Liver (tissue), 9 donors: Measurements from ENCODE around the gene MTMR2. TPM values are rescaled to one million over a fixed set of nuclear protein-coding genes. Genes with fewer than 3 reads are reported as not detected.

Experiments
- DNase-seq: peaks from one replicate; pipeline ENCODE4 v3.0.0-alpha.2; 2017; ENCODE audit warnings: low spot score
- H3K27ac ChIP-seq, 2 donors: one replicate each; pipeline ENCODE4 v1.7.0; 2013; ENCODE audit warnings: inconsistent platforms in 2 of 2, low read length in 2 of 2, control low read depth in 1 of 2, low read depth in 1 of 2, mild to moderate bottlenecking in 1 of 2
- H3K27me3 ChIP-seq, 4 donors: one replicate each; pipeline versions ENCODE4 v1.6.1 to v1.7.0; 2013; ENCODE audit warnings: low read length in 3 of 4, inconsistent platforms in 1 of 4, mild to moderate bottlenecking in 1 of 4, moderate library complexity in 1 of 4; ENCODE audit not compliant: control insufficient read depth in 4 of 4, insufficient read depth in 4 of 4
- H3K36me3 ChIP-seq, 4 donors: one replicate each; pipeline versions ENCODE4 v1.6.1 to v1.7.0; 2013; ENCODE audit warnings: low read length in 3 of 4, mild to moderate bottlenecking in 3 of 4, low read depth in 1 of 4, moderate library complexity in 1 of 4; ENCODE audit not compliant: control insufficient read depth in 4 of 4, insufficient read depth in 3 of 4
- H3K4me1 ChIP-seq, 4 donors: one replicate each; pipeline versions ENCODE4 v1.6.1 to v1.7.0; 2013; ENCODE audit warnings: low read length in 3 of 4, mild to moderate bottlenecking in 3 of 4, moderate library complexity in 1 of 4; ENCODE audit not compliant: control insufficient read depth in 4 of 4, insufficient read depth in 4 of 4
- H3K4me3 ChIP-seq, 3 donors: one replicate each; pipeline versions ENCODE4 v1.6.1 to v1.7.0; 2013; ENCODE audit warnings: low read length in 3 of 3, control low read depth in 1 of 3, low read depth in 1 of 3, mild to moderate bottlenecking in 1 of 3
- H3K9ac ChIP-seq, 2 donors: one replicate each; pipeline ENCODE4 v1.7.0; 2013; ENCODE audit warnings: low read length in 2 of 2, mild to moderate bottlenecking in 2 of 2, moderate library complexity in 2 of 2, control low read depth in 1 of 2, low read depth in 1 of 2
- H3K9me3 ChIP-seq, 4 donors: one replicate each; pipeline versions ENCODE4 v1.6.1 to v1.7.0; 2013; ENCODE audit warnings: low read length in 3 of 4; ENCODE audit not compliant: control insufficient read depth in 4 of 4
- EGR1 ChIP-seq, 2 donors: IDR thresholded peaks; 2 replicates each; pipeline ENCODE4 v1.6.1; 2016 to 2018; ENCODE audit warnings: antibody characterized with exemption in 2 of 2, low read depth in 2 of 2
- FOXA1 ChIP-seq: IDR thresholded peaks from 2 replicates; pipeline ENCODE4 v1.6.1; 2016; ENCODE audit warnings: antibody characterized with exemption
- FOXA2 ChIP-seq: IDR thresholded peaks from 2 replicates; pipeline ENCODE4 v1.6.1; 2016; ENCODE audit warnings: antibody characterized with exemption
- GABPA ChIP-seq, 2 donors: IDR thresholded peaks in 1 of 2; conservative IDR thresholded peaks in 1 of 2; 2 replicates each; pipeline ENCODE4 v1.6.1; 2016; ENCODE audit warnings: antibody characterized with exemption in 2 of 2, mild to moderate bottlenecking in 1 of 2, moderate library complexity in 1 of 2
- HNF4A ChIP-seq, 2 donors: conservative IDR thresholded peaks; 2 replicates each; pipeline ENCODE4 v1.6.1; 2016; ENCODE audit warnings: antibody characterized with exemption in 2 of 2, mild to moderate bottlenecking in 2 of 2
- HNF4G ChIP-seq: IDR thresholded peaks from 2 replicates; pipeline ENCODE4 v1.6.1; 2016; ENCODE audit warnings: antibody characterized with exemption
- JUND ChIP-seq, 2 donors: IDR thresholded peaks; 2 replicates each; pipeline ENCODE4 v1.6.1; 2016; ENCODE audit warnings: antibody characterized with exemption in 2 of 2
- NR2F2 ChIP-seq: IDR thresholded peaks from 2 replicates; pipeline ENCODE4 v1.6.1; 2016; ENCODE audit warnings: antibody characterized with exemption
- RAD21 ChIP-seq, 2 donors: IDR thresholded peaks; 2 replicates each; pipeline ENCODE4 v1.6.1; 2016; ENCODE audit warnings: antibody characterized with exemption in 2 of 2, mild to moderate bottlenecking in 2 of 2
- RXRA ChIP-seq, 2 donors: IDR thresholded peaks; 2 replicates each; pipeline ENCODE4 v1.6.1; 2017 to 2018; ENCODE audit warnings: antibody characterized with exemption in 2 of 2, mild to moderate bottlenecking in 1 of 2
- SP1 ChIP-seq: IDR thresholded peaks from 2 replicates; pipeline ENCODE4 v1.6.1; 2018; ENCODE audit warnings: antibody characterized with exemption, mild to moderate bottlenecking
- TAF1 ChIP-seq: conservative IDR thresholded peaks from 2 replicates; pipeline ENCODE4 v1.6.1; 2016; ENCODE audit warnings: antibody characterized with exemption, mild to moderate bottlenecking
- YY1 ChIP-seq: IDR thresholded peaks from 2 replicates; pipeline ENCODE4 v1.6.1; 2016; ENCODE audit warnings: antibody characterized with exemption, mild to moderate bottlenecking
- WGBS: extraction: QIAGEN DNeasy Blood & Tissue Kit; methylation state at CpG from one replicate; pipeline ENCODE4 v1.1.7; 2013; 5-methylcytosine and 5-hydroxymethylcytosine counted together
- polyA plus RNA-seq, 2 donors: library from polyadenylated mRNA; stranded (reverse) in 1 of 2; unstranded in 1 of 2; fragments of 200-250 nt in 1 of 2; fragments of >200 nt in 1 of 2; fragmentation: Nextera tagmentation in 1 of 2; extraction: Ambion mirVana in 1 of 2; gene quantifications; one replicate each; pipeline versions ENCODE4 v1.2.1 to v1.2.3, GENCODE V29; 2013 to 2015
- total RNA-seq, 2 donors: library from RNA; depleted of rRNA; stranded (reverse); fragments of >200 nt; gene quantifications; one replicate each; pipeline ENCODE4 v1.2.3, GENCODE V29; 2014
- TF ChIP-seq, protein P1 (sequence below): IDR thresholded peaks from 2 replicates; pipeline ENCODE4 v1.6.1; 2016; ENCODE audit warnings: antibody characterized with exemption
- TF ChIP-seq, protein P2 (sequence below): fragments of 150-350 bp; IDR thresholded peaks from 2 replicates; pipeline ENCODE4 v1.5.1; 2017; ENCODE audit warnings: improper control_type of control experiment, low read depth, low read length; ENCODE audit not compliant: missing input control
- TF ChIP-seq, protein P3 (sequence below): IDR thresholded peaks from 2 replicates; pipeline ENCODE4 v1.6.1; 2016; ENCODE audit warnings: antibody characterized with exemption
- TF ChIP-seq, protein P4 (sequence below): IDR thresholded peaks from 2 replicates; pipeline ENCODE4 v1.6.1; 2016; ENCODE audit warnings: antibody characterized with exemption
- donor health status: healthy.
- donor health status: healthy.
- donor health status: healthy.
- donor health status: healthy.
- donor health status: healthy.

MTMR2 gene
- total and polyA plus RNA-seq, 4 donors: 2.0 to 9.5 (median 3.1) TPM

DNA sequence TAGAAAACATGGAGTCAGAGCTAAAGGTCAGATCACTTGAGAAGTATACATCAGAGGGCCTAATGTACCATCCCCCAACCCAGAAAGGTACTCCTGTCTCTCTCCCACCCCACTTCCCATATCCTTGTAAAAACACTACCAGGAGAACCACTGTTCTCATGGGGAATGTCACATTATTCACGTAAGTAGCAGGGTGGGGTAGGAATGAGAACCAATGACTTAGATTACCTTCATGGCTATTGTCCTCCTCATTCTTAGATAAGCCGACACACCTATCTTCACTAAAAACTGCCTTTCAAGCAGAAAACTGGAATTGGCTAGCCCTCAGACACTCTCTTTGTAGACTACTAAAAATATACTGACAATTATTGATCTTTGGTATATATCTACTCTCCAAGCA, 70.0 kb downstream of the MTMR2 start:
- H3K27me3 ChIP-seq: no peaks in the 10 kb centered on the region
- TF ChIP-seq EGR1 (IDR thresholded peaks at IDR 0.05; ENCODE audit: low read depth in 2 of 2): no peak
- TF ChIP-seq, protein P1, sequence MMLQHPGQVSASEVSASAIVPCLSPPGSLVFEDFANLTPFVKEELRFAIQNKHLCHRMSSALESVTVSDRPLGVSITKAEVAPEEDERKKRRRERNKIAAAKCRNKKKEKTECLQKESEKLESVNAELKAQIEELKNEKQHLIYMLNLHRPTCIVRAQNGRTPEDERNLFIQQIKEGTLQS: no peak
- TF ChIP-seq GABPA (IDR thresholded peaks at IDR 0.05 in 1 of 2, conservative IDR thresholded peaks at IDR 0.05 in 1 of 2): no peak
- TF ChIP-seq RXRA (IDR thresholded peaks at IDR 0.05): no peak
- no peak for TF ChIP-seq YY1
- TF ChIP-seq, protein P2, sequence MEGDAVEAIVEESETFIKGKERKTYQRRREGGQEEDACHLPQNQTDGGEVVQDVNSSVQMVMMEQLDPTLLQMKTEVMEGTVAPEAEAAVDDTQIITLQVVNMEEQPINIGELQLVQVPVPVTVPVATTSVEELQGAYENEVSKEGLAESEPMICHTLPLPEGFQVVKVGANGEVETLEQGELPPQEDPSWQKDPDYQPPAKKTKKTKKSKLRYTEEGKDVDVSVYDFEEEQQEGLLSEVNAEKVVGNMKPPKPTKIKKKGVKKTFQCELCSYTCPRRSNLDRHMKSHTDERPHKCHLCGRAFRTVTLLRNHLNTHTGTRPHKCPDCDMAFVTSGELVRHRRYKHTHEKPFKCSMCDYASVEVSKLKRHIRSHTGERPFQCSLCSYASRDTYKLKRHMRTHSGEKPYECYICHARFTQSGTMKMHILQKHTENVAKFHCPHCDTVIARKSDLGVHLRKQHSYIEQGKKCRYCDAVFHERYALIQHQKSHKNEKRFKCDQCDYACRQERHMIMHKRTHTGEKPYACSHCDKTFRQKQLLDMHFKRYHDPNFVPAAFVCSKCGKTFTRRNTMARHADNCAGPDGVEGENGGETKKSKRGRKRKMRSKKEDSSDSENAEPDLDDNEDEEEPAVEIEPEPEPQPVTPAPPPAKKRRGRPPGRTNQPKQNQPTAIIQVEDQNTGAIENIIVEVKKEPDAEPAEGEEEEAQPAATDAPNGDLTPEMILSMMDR: no peak
- TF ChIP-seq SP1: no peak
- H3K9me3 ChIP-seq: no peaks in the 10 kb centered on the region
- H3K9ac ChIP-seq: no peak overlapping the region
- WGBS: 93% methylated on average over 2 of the region's 2 CpGs
- H3K4me1 ChIP-seq: no peaks in the 10 kb centered on the region
- H3K36me3 ChIP-seq: peaks cover 0 to 7% (median 2%) of the 10 kb centered on the region in 4 donors
- no peak for DNase-seq
- H3K27ac ChIP-seq: no peak overlapping the region
- H3K4me3 ChIP-seq: no peak overlapping the region

DNA sequence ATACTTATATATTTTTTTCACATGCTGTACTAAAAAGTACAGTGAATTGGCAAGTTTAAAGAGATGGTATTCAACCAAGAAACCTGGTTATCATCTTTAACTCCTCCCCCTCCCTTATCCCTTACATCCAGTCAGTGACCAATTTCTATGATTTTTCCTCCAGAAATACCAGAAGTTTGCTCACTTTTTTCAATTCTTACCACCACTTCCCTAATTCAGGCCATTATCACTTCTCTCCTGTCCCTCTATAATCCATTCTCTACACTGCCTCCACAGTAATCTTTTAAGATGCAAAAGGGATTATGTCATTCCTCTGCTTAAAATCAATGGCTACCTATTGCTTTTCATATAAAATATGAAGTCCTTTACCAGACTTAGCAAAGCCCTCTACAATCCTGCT, 70.8 kb downstream of the MTMR2 start:
- Histone ChIP-seq H3K4me3 (no peak overlapping the region), H3K4me1 (no peaks in the 10 kb centered on the region), H3K9me3 (no peaks in the 10 kb centered on the region), H3K9ac (no peak overlapping the region), H3K36me3 (peaks cover 0 to 7% (median under 1%) of the 10 kb centered on the region in 4 donors), H3K27me3 (no peaks in the 10 kb centered on the region), H3K27ac (no peak overlapping the region)
- TF ChIP-seq NR2F2: no peak
- DNase-seq: no peak

DNA sequence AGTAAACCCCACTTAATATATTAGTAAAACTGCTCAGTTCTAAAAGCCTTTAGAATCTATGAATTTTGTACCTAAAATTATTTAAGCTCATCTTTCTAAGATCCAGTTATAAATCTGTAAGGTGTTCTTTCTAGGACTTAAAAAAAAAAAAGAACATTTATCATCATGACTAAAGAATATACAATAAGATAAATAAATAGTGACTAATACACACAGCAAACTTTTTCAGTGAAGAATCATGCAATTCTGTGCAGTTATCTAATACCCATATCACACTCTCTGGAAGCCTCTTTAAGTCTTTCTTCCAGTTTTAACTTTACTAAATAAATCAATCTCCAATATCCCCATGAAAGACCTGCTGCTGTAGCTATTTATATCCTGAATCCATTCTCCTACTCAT, 73.8 kb downstream of the MTMR2 start:
- no peaks in the 10 kb centered on the region for H3K4me1 ChIP-seq
- H3K4me3 ChIP-seq: no peak overlapping the region
- no peak for TF ChIP-seq RXRA (IDR thresholded peaks at IDR 0.05)
- no peak for TF ChIP-seq RAD21 (IDR thresholded peaks at IDR 0.05)
- no peak for TF ChIP-seq JUND (IDR thresholded peaks at IDR 0.05)
- no peak for TF ChIP-seq GABPA (IDR thresholded peaks at IDR 0.05 in 1 of 2, conservative IDR thresholded peaks at IDR 0.05 in 1 of 2)
- no peak for TF ChIP-seq HNF4A (conservative IDR thresholded peaks at IDR 0.05)
- TF ChIP-seq TAF1: no peak
- TF ChIP-seq, protein P2: no peak
- no peak for TF ChIP-seq EGR1 (IDR thresholded peaks at IDR 0.05; ENCODE audit: low read depth in 2 of 2)
- no peak for TF ChIP-seq FOXA2
- TF ChIP-seq HNF4G: no peak
- TF ChIP-seq, protein P3, sequence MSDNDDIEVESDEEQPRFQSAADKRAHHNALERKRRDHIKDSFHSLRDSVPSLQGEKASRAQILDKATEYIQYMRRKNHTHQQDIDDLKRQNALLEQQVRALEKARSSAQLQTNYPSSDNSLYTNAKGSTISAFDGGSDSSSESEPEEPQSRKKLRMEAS: no peak
- TF ChIP-seq YY1: no peak
- TF ChIP-seq, protein P4, sequence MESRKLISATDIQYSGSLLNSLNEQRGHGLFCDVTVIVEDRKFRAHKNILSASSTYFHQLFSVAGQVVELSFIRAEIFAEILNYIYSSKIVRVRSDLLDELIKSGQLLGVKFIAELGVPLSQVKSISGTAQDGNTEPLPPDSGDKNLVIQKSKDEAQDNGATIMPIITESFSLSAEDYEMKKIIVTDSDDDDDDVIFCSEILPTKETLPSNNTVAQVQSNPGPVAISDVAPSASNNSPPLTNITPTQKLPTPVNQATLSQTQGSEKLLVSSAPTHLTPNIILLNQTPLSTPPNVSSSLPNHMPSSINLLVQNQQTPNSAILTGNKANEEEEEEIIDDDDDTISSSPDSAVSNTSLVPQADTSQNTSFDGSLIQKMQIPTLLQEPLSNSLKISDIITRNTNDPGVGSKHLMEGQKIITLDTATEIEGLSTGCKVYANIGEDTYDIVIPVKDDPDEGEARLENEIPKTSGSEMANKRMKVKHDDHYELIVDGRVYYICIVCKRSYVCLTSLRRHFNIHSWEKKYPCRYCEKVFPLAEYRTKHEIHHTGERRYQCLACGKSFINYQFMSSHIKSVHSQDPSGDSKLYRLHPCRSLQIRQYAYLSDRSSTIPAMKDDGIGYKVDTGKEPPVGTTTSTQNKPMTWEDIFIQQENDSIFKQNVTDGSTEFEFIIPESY: no peak
- TF ChIP-seq FOXA1: no peak
- no peak for TF ChIP-seq SP1
- TF ChIP-seq, protein P1: no peak
- no peak for TF ChIP-seq NR2F2
- H3K9ac ChIP-seq: no peak overlapping the region
- no peak for DNase-seq
- H3K9me3 ChIP-seq: no peaks in the 10 kb centered on the region
- H3K36me3 ChIP-seq: peaks cover 0 to 8% (median under 1%) of the 10 kb centered on the region in 4 donors
- H3K27ac ChIP-seq: no peak overlapping the region
- H3K27me3 ChIP-seq: no peaks in the 10 kb centered on the region
